OCI-LY1 (cell line): ENCODE data around the gene ABCC2.

Experiments used
- EZH2 ChIP-seq: fragments of 200-600 bp; sonication (generic), shearing (Covaris generic); IDR thresholded peaks from 2 replicates; pipeline ENCODE4 v1.8.0; 2017; ENCODE audit warnings: borderline replicate concordance, mixed run types, mild to moderate bottlenecking, antibody characterized with exemption, low read length, moderate library complexity, mixed read lengths
- TF ChIP-seq, protein P1 (sequence below): fragments of 200-600 bp; sonication (generic), shearing (Covaris generic); IDR thresholded peaks from 2 replicates; pipeline ENCODE4 v1.5.1; 2017; ENCODE audit warnings: mild to moderate bottlenecking, antibody characterized with exemption, low read length, moderate library complexity, mixed read lengths

DNA sequence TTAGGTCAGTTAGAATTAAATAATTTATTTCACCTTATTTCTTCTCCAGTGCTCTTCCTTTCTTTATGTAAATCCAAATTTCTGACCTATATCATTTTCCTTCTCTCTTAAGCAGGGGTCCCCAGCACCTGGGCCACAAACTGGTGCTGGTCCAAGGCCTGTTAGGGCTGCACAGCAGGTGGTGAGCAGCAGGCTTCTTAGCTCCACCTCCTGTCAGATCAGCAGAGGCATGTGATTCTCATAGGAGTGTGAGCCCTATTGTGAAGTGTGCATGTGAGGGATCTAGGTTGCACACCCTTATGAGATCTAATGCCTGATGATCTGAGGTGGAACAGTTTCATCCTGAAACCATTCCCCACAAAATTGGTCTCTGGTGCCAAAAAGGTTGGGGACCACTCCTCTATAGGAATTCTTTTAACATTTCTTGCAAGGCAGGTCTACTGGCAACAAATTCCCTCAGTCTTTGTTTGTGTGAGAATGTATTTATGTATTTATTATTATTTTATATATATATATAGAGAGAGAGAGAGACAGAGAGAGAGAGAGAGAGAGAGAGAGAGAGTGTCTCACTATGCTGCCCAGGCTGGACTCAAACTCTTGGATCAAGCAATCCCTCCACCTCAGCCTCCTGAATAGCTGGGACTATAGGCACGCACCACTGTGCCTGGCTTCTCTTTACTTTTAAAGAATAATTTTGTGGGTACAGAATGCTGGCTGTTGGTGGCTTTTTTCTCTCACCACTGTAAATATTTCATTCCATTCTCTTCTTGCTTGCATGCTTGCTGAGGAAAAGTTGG lies 4.3 kb upstream of the ABCC2 start:
- TF ChIP-seq, protein P1, sequence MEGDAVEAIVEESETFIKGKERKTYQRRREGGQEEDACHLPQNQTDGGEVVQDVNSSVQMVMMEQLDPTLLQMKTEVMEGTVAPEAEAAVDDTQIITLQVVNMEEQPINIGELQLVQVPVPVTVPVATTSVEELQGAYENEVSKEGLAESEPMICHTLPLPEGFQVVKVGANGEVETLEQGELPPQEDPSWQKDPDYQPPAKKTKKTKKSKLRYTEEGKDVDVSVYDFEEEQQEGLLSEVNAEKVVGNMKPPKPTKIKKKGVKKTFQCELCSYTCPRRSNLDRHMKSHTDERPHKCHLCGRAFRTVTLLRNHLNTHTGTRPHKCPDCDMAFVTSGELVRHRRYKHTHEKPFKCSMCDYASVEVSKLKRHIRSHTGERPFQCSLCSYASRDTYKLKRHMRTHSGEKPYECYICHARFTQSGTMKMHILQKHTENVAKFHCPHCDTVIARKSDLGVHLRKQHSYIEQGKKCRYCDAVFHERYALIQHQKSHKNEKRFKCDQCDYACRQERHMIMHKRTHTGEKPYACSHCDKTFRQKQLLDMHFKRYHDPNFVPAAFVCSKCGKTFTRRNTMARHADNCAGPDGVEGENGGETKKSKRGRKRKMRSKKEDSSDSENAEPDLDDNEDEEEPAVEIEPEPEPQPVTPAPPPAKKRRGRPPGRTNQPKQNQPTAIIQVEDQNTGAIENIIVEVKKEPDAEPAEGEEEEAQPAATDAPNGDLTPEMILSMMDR, result no peak
- TF ChIP-seq EZH2, result no peak
